Stimulated activated CD8-positive, alpha-beta memory T cell treated with anti-CD3 and anti-CD28 coated beads, Interleukin-15, amount 100 ng/mL, for 1 hour (primary cell): ENCODE data around the gene REPS1.

Experiments
- DNase-seq: peaks from one replicate; pipeline ENCODE4 v3.0.0-alpha.2; 2020; ENCODE audit warnings: low read depth

Gene REPS1

DNA sequence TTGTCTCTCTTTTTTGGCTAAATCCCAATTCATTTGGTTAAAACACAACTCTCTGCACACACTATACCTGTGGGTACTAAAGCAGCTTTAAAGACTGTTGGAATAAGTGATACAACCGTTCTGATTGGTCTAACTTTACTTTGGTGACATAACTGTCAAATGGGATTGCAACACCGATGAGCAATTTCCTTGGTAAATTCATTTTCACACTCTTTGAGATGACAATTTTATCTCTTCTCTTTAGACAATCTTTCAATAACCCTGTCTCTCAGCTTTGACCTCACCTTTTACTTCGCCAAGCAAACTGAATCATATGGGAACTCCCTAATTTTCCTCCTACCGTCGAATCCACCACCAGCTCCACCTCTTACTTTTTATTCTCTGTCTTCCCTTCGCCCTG lies 131.4 kb downstream of the REPS1 start:
- DNase-seq, result no peak
